ENCODE results near the gene TIMM10. TPM values are rescaled to one million over a fixed set of nuclear protein-coding genes. Genes with fewer than 3 reads are reported as not detected.

Gene TIMM10
- polyA plus RNA-seq, 1 donor from 2014 or later, result 63.6 TPM

DNA sequence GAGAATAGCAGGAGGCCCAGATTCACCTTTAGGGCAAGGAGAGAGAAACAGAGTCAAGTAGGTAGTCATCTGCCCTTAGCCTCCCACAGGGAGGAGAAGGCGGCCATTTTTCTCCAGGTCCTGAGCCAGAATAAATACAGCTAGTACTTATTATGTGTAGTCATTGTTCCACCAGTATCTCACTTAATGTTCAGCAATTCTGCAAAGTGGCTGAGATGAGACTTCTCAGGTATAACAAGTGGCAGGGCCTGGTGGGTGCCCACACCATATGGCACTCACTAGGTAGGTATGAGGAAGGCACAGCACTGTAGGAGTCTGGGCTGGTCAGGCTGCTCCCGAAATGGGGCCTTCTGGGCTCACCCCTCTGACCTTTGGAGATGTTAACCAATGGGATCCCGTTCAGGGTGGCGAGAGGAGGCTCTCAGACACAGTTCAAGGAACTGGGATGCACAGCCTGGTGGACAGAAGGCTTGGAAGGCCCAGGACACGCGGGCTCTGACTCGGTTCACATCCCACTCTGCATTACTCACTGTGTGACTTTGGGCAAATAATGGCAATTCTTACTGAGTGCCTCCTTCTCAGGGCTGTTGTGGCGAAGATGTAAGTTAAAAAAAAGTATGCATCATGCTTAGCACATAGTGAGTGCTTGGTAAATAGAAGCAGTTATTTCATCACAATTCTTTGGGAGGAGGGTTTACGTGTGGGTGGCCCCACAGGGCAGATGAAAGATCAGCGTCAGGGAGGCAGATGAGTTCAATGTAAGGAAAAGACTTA is 45.1 kb downstream of the TIMM10 start:
- Histone ChIP-seq H3K9ac (ENCODE audit: low read length) (no peak overlapping the region), H3K36me3 (ENCODE audit: insufficient read depth, low read length) (no peaks in the 10 kb centered on the region), H3K4me3 (ENCODE audit: low read length) (no peak overlapping the region), H3K27me3 (ENCODE audit: insufficient read depth, low read depth, low read length) (peaks cover 33% of the 10 kb centered on the region), H4K20me1 (ENCODE audit: insufficient read depth) (no peaks in the 10 kb centered on the region), H2AFZ (ENCODE audit: low read depth, low read length) (no peak overlapping the region), H3F3A (ENCODE audit: insufficient read depth, low read length, poor library complexity, severe bottlenecking) (no peaks in the 10 kb centered on the region), H3K79me2 (replicated peaks; ENCODE audit: insufficient read depth, low read length) (no peaks in the 10 kb centered on the region), H3K4me2 (ENCODE audit: low read length) (no peak overlapping the region), H3K9me3 (ENCODE audit: low read length) (no peaks in the 10 kb centered on the region), H3K27ac (ENCODE audit: low read length) (no peak overlapping the region), H3K9me2 (ENCODE audit: insufficient read depth, low read length) (no peaks in the 10 kb centered on the region)
- no peak for TF ChIP-seq POLR2AphosphoS5 (IDR thresholded peaks at IDR 0.05)
- TF ChIP-seq EP300 (conservative IDR thresholded peaks at IDR 0.05; ENCODE audit: poor library complexity, severe bottlenecking), result no peak
- no peak for TF ChIP-seq MXI1 (conservative IDR thresholded peaks at IDR 0.05; ENCODE audit: poor library complexity, severe bottlenecking)
- no peak for TF ChIP-seq TAF1 (IDR thresholded peaks at IDR 0.05; ENCODE audit: low read depth)
- TF ChIP-seq, protein P1, sequence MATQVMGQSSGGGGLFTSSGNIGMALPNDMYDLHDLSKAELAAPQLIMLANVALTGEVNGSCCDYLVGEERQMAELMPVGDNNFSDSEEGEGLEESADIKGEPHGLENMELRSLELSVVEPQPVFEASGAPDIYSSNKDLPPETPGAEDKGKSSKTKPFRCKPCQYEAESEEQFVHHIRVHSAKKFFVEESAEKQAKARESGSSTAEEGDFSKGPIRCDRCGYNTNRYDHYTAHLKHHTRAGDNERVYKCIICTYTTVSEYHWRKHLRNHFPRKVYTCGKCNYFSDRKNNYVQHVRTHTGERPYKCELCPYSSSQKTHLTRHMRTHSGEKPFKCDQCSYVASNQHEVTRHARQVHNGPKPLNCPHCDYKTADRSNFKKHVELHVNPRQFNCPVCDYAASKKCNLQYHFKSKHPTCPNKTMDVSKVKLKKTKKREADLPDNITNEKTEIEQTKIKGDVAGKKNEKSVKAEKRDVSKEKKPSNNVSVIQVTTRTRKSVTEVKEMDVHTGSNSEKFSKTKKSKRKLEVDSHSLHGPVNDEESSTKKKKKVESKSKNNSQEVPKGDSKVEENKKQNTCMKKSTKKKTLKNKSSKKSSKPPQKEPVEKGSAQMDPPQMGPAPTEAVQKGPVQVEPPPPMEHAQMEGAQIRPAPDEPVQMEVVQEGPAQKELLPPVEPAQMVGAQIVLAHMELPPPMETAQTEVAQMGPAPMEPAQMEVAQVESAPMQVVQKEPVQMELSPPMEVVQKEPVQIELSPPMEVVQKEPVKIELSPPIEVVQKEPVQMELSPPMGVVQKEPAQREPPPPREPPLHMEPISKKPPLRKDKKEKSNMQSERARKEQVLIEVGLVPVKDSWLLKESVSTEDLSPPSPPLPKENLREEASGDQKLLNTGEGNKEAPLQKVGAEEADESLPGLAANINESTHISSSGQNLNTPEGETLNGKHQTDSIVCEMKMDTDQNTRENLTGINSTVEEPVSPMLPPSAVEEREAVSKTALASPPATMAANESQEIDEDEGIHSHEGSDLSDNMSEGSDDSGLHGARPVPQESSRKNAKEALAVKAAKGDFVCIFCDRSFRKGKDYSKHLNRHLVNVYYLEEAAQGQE (IDR thresholded peaks at IDR 0.05; ENCODE audit: borderline replicate concordance), result no peak
- no peak for TF ChIP-seq SMC3 (conservative IDR thresholded peaks at IDR 0.05; ENCODE audit: poor library complexity)
- no peak for TF ChIP-seq EZH2 (IDR thresholded peaks at IDR 0.05; ENCODE audit: borderline replicate concordance, insufficient read depth, low read length, poor library complexity, severe bottlenecking)
- TF ChIP-seq, protein P2, sequence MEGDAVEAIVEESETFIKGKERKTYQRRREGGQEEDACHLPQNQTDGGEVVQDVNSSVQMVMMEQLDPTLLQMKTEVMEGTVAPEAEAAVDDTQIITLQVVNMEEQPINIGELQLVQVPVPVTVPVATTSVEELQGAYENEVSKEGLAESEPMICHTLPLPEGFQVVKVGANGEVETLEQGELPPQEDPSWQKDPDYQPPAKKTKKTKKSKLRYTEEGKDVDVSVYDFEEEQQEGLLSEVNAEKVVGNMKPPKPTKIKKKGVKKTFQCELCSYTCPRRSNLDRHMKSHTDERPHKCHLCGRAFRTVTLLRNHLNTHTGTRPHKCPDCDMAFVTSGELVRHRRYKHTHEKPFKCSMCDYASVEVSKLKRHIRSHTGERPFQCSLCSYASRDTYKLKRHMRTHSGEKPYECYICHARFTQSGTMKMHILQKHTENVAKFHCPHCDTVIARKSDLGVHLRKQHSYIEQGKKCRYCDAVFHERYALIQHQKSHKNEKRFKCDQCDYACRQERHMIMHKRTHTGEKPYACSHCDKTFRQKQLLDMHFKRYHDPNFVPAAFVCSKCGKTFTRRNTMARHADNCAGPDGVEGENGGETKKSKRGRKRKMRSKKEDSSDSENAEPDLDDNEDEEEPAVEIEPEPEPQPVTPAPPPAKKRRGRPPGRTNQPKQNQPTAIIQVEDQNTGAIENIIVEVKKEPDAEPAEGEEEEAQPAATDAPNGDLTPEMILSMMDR (IDR thresholded peaks at IDR 0.05; ENCODE audit: poor library complexity, severe bottlenecking), result no peak
- no peak for TF ChIP-seq RAD21 (conservative IDR thresholded peaks at IDR 0.05)

GRCh38 chr11:57484141-57484710 is 46.3 kb downstream of the TIMM10 start:
- Histone ChIP-seq H3K36me3 (ENCODE audit: insufficient read depth, low read length) (no peaks in the 10 kb centered on the region), H3K27me3 (ENCODE audit: insufficient read depth, low read depth, low read length) (peaks cover 33% of the 10 kb centered on the region), H3K9ac (ENCODE audit: low read length) (no peak overlapping the region), H3K79me2 (replicated peaks; ENCODE audit: insufficient read depth, low read length) (no peaks in the 10 kb centered on the region), H3K9me2 (ENCODE audit: insufficient read depth, low read length) (no peaks in the 10 kb centered on the region), H3K9me3 (ENCODE audit: low read length) (no peaks in the 10 kb centered on the region), H3K4me3 (ENCODE audit: low read length) (no peak overlapping the region), H3F3A (ENCODE audit: insufficient read depth, low read length, poor library complexity, severe bottlenecking) (no peaks in the 10 kb centered on the region), H4K20me1 (ENCODE audit: insufficient read depth) (no peaks in the 10 kb centered on the region), H2AFZ (ENCODE audit: low read depth, low read length) (no peak overlapping the region), H3K27ac (ENCODE audit: low read length) (no peak overlapping the region), H3K4me2 (ENCODE audit: low read length) (no peak overlapping the region)
- no peak for TF ChIP-seq RAD21 (conservative IDR thresholded peaks at IDR 0.05)
- no peak for TF ChIP-seq POLR2AphosphoS5 (IDR thresholded peaks at IDR 0.05)
- TF ChIP-seq, protein P2 (IDR thresholded peaks at IDR 0.05; ENCODE audit: poor library complexity, severe bottlenecking), result no peak
- TF ChIP-seq MXI1 (conservative IDR thresholded peaks at IDR 0.05; ENCODE audit: poor library complexity, severe bottlenecking), result no peak
- TF ChIP-seq TAF1 (IDR thresholded peaks at IDR 0.05; ENCODE audit: low read depth), result no peak
- no peak for TF ChIP-seq EP300 (conservative IDR thresholded peaks at IDR 0.05; ENCODE audit: poor library complexity, severe bottlenecking)
- TF ChIP-seq, protein P1 (IDR thresholded peaks at IDR 0.05; ENCODE audit: borderline replicate concordance), result no peak
- no peak for TF ChIP-seq EZH2 (IDR thresholded peaks at IDR 0.05; ENCODE audit: borderline replicate concordance, insufficient read depth, low read length, poor library complexity, severe bottlenecking)
- no peak for TF ChIP-seq SMC3 (conservative IDR thresholded peaks at IDR 0.05; ENCODE audit: poor library complexity)
